OCI-LY3 (cell line): ENCODE results near the gene ADGRG2.

ENCODE experiments used
- CTCF ChIP-seq: fragments of 200-600, 300-600 bp; sonication (generic); IDR thresholded peaks from 2 replicates; pipeline ENCODE4 v1.5.1; 2014; ENCODE audit warnings: antibody characterized with exemption, low read length, low read depth
- EZH2phosphoT487 ChIP-seq: fragments of 200-600 bp; shearing (Covaris generic); IDR thresholded peaks from 2 replicates; pipeline ENCODE4 v1.6.1; 2018; ENCODE audit warnings: antibody characterized with exemption, mixed run types, low read depth

DNA sequence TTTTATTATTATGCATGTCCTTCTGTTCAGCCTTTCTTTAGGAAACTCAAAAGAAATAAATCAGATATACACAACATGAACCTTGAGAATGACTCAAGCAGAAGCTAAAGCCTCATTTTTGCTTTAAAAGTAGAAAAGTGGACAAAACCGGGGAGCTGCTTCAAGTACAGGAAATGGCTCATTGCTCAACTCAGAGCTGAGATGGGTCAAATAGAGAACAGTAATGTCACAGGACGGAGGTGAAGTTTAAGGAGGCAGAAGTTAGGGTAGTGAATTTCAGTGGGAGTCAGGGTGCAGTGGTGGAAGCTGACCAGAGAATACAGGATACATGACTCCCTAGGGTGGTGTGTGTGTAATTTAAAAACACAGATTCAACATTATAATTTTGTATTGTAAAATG, 160.6 kb downstream of the ADGRG2 start:
- no peak for TF ChIP-seq CTCF
- TF ChIP-seq EZH2phosphoT487: no peak
